ENCODE results near the gene ADARB1.

Gene ADARB1

DNA sequence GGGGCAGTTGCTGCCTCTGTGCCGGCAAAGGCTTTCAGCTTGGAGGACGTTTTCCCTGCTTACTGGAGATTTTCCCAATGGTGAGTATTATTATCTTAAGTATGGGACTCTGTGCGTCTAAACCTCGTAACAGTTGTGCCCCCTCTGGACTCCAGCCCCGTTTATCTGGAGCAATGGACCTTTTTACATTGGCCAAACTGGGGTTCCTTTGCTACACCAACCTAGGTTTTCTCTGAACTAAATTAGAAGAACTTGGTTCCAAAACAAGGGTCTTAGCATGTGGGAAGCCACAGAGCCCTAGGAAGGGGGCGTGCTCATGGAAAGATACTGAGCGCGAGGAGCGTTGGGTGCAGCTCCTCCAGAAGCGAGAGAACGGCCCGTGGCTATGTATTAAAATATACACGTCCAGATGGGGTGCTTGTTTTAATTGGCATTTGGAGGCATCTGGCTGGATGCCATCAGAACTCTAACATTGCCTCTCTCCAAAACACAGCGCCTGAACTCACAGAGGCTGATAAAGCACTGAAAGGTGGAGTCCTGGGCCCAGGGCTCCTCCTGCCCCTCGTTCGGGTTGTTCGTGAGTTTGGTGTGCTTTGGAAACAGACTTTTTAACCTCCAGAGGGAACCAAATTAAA, 184.9 kb downstream of the ADARB1 start:
- DNase-seq, result no peak

DNA sequence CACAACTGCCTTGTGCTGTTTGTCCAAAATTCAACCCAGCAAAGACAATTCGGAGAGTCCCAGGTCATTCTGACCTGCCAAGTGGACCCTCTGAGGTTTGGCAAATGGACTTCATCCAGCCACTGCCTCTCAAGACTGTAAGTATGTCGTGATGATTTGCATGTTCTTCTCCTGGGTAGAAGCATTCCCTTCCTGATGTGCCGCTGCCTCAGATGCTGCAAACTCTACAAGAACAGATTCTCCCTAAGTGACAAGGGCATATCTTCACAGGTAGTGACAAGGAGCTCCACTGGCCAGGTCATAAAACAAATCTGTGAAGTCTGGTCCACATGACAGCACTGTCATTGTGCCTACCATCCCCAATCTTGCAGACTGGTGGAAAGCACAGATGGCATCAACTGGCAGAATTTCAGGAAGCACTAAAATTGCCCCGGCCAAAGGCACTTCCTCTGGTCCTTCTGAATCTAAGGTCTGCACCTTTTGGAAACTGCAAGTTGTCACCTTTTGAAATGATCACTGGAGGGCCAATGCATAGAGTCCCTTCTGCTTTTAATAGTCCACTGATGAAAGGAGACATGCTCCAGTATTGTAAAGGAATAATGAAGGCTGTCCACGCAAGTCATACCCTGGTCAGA, 185.9 kb downstream of the ADARB1 start:
- DNase-seq, result no peak

DNA sequence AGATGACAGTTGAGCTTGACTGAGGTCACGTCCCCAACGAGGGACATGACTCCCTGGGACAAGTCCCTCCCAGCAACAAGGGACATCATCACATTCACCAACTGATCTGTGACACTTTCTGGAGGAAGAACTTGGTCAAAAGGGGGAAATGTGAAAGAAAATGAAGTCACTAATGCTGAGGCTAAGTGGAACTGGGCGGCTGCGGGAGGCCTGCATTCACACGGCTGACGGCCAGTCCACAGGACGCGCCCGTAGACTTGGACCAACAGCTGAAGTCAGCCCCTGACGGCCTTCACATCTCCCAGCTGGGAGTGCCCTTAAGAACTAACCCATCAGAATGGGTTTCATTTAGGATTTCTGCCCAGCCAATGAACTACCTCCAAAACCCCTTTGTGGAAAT, 186.7 kb downstream of the ADARB1 start:
- DNase-seq, result no peak

DNA sequence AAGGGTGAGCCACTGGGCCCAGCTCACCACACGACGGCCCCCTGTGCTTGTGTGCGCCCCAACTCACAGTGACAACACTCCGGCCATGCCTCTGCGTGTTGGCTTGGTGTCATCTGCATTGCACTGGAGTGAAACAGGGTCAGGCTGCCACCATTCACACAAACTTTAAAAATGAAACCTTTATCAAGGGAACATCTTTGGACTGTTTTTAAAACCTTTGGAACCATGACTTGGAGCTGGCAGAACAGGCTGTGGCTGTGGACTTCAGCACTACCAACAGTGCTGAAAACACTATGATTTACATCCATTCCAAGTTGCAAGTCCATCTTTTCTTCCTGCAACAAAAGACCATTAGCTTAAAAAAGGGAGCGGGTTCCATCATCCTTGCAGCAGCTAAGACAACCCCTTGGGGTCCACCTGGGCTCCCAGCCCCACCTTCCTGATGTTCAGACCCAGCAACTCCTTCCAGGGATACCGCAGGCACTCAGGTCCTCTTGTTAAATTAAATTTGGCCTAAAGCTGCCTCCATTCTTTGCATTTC, 187.7 kb downstream of the ADARB1 start:
- DNase-seq, result no peak

DNA sequence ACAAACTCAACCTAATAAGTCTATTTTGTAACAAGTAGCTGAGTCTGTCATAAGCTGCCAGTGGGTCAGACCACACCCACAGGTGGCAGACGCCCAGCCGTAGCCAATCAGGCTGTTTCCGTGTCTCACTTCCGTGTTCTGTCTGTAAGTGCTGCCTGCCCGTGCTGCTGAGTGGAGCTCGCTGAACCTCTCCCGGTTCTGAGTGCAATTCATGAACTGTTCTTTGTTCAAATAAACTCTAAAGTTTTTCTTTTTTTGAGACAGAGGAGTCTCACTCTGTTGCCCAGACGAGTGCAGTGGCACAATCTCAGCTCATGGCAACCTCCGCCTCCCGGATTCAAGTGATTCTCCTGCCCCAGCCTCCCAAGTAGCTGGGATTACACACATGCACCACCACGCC, 188.2 kb downstream of the ADARB1 start:
- no peak for DNase-seq

DNA sequence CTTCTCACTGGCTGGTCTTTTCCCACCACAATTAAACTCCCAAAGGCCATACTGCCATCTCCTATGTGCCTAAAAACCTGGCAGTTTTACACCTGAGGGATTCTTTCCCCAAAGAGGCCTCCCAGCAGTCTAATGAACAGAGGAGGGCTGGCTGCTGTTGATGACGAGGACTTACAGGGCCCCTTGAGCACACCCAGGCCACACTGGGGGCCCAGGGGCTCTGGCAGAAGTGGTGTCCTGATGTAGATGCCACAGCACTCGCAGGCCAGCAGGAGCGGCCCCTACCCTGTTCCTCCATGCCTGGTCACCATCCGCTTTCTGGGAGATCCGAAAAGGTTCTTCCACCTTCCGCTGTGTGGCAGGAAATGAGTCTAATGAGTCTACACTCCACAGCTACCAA, 189.2 kb downstream of the ADARB1 start:
- DNase-seq, result no peak

DNA sequence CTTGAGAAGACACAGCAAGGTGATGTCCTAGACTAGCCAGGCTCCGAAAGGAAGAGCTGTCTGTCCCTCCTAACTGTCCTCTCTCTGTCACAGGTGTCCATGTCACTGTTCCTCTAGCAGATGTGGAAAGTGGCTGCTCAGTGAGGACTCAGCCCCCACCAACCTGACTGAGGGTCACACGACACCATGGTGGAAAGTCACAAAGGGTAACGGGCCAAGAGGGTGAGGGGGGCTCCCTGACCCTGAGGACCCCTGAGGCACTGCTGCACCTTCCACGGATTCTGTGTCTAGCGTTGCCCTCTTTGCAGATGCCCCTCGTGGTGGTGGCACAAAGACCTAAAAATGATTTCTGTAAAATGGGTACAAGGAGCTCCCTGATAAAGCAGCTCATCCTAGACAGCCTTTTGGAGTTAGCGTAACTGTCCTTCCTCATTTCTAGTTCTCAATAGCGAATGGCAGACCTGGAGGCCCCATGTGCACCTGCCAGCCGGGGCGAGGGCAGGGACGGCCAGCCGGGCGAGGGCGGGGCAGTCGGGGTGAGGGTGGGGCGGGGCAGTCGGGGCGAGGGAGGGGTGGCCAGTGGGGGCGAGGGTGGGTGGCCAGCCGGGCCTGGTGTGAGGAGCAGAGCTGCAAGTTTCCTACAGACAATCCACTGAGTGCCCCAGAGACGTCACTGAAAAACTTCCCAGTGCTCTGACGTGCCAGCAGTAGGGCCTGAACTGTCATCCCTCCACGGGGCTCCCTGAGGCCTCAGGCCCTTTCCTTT, 189.9 kb downstream of the ADARB1 start:
- no peak for DNase-seq

DNA sequence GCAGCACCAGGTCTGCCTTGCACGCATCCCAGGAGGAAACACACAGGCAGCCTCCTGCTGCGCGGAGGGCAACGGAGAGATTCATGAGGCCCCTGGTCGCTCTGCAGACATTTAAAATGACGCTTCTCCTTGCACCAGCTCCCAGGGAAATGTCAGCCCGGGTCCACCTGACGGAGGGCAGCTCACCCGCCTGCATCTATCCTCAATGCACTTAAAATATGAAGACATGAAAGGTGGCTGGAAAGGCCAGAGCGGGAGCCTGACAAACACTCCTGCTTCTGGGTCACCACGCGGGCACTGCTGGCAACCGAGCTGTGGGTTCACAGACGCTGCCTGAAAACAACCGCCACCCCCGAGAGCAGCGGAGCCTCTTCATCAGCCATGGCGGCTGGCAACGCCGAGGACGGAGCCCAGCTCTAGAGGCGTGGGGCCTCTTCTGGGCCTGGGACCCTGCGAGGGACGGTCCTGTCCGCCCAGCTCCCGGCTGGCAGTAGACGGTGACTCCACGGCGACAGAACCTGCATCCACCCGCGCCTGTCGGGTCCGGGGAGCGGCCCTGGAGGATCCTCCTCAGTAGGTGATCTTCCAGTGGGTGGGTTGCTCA, 190.6 kb downstream of the ADARB1 start:
- no peak for DNase-seq

DNA sequence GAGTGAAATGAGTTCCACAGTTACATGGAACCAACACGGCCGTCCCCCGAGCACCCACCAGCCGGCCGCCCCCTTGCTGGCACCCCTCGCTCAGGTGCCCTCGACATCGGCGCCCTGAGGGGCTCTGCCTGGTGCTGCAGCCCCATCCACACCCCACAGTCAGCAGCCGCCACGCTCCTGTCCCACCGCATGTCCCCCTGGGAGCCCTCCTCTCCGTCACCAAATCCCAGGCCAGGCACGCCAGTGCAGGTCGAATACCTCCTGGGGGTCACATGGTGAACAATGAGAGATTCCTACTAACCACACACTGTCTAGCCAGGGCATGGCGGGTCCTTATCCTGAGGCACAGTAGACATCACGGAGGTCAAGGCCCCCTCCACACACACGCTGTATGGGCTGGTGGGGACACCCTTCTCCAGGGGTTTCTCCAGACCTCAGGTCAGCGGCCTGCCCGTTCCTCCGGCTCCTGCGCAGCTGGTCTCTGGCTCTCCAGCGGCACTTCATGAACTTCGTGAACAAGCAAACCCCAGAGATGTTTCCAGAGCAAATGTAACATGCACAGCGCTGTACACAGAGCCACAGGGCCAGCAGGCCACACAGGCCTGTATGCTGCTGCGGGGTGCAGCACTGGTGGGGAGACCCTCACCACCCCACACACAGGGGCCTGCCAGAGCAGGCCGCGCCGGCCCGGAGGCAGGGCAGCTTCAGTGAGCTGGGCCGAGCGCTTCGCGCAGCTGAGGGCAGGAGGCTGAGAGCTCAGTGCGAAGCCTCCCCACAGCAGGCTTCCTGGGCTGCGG, 191.5 kb downstream of the ADARB1 start:
- no peak for DNase-seq

DNA sequence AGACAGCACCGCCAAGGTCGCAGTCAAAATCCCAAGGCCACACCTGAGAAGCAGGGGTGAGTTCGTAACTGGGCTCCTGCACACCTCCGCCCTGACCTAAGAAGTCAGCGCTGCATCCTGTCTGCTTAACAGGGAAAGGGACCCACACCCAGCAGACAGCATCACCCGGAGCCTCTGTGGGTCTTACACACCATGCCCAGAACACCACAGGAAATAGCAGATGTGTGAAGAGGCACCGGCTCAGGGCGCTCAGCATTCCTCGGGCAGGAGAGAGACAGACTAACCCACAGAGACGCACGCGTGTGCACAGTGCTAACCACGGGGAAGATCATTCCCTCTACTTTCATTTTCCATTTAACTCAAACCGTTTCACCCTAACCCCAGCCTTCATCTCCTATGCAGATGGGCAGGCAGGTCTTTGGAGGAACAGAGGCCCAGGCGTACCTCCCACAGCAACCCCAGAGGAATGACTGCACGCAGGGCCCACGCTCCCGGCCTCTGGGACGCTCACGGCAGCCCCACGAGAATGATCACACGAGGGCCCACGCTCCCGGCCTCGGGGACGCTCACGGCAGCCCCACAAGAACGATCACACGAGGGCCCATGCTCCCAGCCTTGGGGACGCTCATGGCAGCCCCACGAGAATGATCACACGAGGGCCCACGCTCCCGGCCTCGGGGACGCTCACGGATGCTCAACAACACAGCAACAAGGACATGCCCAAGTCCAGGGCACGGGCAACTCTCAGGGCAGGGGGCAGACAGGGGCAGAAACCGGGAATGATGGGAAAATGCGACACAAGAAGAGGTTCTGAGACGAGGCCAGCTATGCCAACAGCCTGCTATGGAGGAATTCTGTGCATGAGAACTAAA, 192.4 kb downstream of the ADARB1 start:
- no peak for DNase-seq

DNA sequence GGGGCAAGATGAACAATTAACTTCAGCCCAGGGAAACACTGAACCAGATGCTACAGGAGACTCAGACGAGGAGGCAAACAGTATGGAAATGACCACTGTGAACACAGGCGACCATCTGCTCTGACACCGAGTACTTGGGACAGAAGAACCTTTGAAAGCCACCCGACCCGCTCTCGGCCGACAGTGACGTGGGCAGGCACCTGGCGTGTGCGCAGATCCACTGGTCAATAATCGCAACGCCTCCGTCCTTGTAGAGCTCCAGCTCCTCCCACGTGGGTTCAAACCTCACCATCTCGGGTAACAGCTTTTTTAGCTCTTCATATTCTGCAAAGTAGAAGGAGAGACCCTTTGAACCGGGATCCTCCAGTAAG, 193.0 kb downstream of the ADARB1 start:
- no peak for DNase-seq

DNA sequence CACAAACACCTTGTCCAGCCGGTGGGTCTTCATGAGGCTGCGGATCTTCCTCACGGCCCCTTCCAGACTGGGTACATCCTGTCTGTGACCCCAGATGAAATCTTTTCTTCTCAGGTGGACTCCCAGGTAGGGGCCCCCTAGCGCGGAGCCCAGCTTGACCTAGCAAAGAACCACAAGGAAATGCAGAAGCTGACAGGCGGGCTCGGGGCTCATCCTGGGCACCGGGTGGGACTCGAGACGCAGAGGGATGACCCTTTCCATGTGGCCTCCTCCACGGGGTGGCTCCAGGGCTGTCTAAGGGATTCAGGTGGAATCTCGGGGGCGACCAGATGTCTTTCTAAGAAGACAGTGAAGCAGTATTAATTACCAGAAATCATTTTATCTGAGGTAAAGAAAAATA, 195.5 kb downstream of the ADARB1 start:
- DNase-seq, result no peak

DNA sequence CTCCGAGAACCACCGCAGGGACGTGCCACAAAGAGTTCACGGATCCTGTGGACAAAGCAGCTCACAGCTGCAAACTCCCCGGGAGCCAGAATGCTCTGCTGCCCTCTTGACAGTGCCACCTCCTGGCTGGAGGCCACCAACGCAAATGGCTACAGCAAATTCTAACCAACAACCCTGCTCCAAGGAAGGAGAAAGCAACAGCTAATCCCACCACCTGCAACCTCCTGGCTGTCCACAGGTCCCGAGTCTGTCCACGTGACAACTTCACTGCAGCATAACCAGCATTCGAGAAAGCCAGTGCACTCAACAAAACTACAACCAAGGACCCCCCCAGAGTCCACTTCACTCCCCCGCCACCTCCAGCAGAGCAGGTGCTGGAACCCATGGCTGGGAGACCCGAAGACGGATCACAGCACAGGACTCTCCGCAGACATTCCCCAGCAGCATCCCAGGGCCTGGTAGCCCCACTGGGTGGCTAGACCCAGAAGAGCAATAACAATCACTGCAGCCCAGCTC, 196.0 kb downstream of the ADARB1 start:
- DNase-seq, result no peak

Measured in NCI-H2227 treated with DMSO at 0.1 percent for 48 hours (cell line).